Raji (cell line): Measurements from ENCODE around the gene SYNGR3.

ENCODE experiments used
- POLR2A ChIP-seq: IDR thresholded peaks from 2 replicates; pipeline ENCODE4 v1.6.1; 2011; ENCODE audit warnings: low read depth, low read length, control low read depth; ENCODE audit not compliant: insufficient read depth

Gene SYNGR3

DNA sequence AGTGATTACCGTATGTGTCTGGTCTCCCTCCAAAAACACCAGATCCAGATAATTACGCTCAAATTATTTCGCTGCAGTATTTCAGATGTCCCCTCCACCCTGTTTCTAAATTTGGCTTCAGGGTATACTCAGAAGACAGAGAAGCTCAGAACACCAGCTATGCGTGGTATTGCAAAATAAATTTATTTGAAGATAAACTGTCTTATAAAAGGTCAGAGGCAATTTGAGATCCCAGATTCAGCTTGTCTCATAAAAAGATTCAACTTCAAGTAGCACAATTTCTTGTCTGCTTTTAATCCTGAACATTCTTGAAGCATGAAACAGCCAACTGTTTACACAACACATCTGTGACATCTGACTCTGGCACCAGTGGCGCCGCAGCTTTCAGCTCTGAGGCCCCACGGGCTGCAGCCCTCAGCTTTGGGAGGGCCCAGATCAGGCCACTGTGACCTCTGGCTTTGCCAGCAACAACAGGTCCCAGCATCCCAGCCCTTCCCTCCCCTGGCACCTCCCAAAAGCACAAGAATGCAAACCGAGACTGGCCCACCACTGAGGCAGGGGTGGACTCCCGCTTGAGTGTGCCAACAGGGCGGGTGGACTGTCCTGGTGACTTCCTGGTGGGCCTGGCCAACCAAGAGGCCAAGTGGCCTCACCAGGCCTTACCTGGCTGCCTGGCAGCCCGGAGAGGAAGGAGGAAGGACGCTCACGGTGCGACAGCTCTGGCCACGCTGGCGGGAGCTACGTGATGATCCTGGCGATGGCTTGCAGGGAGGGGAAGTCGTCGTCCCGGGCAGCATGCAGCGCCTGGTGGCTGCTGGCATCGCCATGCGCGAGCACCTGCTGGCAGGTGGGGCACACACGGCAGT lies 8.0 kb downstream of the SYNGR3 start:
- no peak for TF ChIP-seq POLR2A

DNA sequence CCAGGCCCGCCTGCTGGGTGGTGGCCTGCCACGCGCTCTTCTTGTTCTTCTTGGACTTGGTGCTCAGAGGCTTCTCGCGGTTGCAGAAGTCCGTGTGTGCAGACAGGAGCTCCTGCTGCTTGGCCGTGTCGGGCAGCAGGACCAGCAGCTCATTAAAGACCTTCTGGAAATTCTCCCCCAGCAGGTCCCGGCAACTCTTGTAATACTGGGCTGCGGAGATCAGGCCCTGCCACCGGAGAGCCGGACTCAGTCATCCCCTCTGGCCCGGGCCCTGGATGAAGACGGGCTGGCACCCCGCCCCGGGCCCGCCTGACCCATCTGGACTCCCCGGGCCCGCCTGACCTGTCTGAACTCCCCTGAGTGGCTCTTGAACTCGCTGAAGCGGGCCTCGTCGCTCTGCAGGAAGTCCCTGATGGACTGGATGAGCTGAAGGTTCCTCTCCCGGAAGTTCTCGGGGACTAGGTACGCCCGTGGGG lies 8.6 kb downstream of the SYNGR3 start:
- no peak for TF ChIP-seq POLR2A

DNA sequence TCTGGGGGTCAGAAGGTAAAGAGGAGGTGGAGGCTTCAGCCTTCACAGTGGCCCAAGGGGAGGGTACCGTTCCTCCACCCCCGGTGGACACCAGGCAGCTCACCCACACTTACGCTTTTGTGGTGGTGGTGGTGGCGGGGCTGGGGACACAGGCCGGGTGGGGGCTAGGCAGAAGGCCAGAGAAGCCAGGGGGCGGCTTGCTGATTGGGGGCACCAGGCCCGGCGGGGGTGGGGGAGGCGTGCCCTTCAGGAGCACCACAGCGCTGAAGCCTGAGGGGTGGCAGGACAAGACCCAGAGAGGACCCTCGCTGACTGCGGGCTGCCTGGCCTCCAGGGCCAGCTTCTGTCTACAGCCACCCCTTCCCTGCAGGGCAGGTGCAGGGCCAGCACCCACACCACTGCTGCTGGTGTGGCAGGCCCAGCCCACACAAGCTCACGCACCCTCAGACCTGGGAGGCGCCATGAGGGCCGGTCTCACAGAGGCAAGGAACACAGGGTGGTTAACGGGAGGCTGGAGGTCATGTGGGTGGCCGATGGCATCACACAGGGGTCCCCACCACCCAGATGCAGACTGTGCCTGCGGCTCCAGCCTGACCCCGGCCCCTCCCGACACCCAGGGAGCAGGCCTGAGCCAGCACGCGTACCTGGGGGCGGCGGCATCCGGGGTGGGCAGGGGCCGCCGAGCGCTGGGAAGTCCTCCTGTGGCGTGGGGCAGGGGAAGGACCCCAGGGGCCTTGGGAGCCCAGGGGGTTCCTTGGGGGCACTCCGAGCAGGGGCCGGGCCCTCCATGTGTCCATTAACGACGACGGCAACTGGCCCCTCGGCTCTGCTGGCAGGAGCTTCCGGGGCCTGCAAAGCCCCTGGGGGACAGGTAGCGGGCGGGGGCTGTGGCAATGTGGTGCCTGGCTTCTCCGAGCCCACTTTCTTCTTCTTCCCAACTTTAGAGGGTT lies 9.4 kb downstream of the SYNGR3 start:
- no peak for TF ChIP-seq POLR2A

DNA sequence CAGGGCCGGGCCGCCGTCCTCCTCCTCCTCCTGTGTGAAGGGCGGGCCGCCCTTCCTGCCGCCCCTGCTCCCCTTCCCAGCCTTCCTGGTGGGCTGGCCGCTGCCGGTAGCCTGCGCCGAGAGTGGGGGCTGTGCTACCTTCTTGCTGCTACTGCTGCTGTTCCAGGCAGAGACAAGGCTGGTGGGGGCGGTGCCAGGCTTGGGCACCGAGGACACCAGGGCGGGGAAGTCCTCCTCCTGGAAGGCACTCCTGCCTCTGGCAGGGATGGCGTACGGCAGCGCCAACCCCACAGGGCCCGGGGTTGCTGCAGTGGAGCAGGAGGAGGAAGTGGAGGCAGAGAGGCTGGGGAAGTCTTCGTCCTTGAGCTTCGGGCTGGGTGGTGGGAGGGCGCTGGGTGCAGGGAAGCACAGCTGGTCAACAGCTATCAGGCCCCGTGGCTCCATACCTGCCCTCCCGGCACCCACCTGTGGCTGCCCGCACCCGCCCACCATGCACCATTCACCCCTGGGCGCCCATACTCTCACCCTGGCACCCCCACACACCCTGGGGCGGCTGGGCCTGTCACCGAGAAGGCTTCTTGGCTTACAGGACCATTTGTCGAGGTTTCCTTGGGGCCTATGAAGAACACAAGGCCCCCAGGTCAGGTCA lies 10.2 kb downstream of the SYNGR3 start:
- TF ChIP-seq POLR2A: no peak

DNA sequence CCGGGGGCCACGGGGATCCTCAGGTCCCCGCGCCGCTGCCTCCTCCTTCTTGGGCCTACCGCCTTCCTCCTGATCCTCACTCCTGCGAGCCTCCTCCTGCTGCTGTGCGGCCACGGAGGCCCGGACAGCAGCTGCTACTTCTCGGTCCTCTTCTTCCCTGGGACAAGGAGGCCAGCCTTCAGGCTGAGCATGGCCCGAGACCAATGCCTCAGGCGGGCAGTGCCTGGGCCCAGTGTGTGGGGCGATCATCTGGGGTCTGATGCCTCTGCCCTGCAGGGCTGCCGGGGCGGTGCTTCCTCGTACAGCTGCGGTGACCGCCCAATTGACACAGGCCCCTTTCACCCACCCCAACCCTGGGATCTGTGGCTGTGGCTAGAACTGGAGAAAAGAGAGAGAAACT lies 11.3 kb downstream of the SYNGR3 start:
- no peak for TF ChIP-seq POLR2A

DNA sequence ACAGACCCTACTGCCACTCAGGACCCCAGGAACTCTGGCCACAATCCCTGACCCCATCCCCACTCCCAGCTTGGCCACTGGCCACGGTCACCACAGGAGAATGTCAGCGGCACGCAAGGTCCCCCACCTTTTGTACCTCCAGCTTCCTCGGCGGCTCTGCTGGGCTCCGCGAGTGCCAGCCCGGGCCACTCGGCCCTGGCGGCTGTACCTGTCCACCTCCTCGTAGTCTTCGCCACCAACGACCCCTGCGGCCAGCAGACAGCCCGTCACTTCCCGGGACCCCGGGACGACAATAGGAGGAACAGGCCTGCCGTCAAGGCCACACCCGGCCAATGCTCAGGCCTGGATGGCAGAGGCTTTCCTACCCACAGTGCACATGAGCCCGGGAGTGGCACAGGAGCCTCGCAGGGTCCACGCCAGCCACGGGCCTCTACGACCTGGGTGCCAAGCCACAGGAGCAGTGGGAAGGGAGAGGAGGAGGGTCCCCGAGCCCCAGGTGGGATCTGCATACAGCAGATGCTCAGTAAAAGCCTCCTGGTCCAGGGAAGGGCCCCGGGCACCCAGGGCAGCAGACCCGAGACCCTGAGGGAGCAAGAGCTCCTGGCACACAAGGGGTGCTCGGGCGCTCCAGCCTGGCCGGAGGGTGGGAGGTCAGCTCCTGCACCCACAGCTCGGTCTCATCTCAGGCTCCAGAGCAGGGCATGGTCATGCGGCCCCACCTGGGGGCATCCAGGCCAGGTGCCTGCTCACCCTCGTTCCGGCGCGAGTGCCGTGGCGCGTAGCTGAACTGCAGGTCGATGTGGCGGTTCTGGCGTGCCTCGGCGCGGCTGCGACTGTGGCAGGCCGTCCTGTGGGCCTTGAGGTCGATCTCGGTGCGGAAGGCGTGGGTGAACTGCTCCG lies 11.9 kb downstream of the SYNGR3 start:
- TF ChIP-seq POLR2A: no peak

DNA sequence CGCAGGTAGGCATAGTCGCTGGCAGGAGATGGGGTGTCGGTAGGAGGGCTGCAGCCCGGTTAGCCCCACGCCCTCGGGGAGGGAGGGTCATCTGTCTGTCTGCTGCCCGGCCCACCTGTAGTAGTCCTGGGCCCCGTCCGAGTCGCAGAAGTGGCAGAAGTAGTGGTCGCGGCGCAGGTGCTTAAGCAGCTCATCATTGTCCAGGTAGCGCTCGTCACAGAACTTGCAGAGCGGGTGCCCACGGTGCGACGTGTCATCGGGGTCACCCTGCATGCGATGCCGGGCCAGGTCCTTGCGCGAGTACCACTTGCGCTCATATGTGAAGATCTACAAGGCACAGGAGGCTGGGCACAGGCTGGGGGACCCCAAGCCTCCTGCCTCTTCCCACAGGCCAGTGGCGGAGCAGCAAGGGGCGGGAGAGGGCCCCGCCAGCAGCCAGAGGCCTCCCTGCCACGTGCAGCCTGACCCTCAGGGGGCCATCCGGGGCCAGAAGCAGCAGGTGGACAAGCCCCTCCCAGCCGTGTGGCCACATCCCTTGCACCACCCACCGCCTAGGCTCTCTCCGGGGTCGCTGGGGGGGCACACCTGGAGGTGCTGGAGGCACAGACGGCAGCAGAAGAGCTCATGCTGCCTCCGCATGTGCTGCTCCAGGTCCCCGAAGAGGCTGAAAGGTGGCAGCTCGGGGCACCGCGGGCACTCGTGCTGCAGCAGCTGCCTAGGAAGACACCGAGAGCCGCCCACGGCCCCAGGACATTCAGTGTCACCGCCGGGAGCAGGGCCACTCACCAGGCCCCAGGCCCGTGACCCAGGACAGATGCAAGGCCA lies 12.8 kb downstream of the SYNGR3 start:
- TF ChIP-seq POLR2A: no peak

DNA sequence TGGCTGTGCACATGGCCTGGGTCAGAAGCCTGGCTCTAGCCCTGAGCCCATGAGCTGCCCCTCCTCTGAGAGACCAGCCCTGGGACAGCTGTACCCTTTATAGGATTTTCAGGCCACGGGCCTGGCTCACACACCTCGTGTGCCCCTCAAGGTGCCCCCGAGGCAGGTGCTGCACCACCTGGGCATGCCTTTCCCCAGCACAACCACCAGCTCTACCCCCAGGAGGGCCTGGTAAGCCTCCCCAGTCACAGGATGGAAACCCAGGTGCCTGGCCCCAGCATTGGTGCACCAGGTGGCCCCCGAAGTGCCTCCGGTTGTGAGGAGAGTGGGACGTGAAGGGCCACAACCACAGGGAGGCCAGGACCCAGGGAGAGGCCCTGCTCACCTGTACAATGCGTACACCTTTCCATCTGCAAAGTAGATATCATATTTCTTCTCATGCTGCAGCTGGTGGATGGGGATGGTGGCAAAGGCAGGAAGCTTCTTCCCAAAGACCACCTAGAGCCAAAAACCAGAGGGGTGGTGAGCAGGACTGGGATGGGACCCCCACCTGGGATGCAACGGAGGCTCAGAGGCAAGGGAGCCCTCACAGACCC lies 13.6 kb downstream of the SYNGR3 start:
- no peak for TF ChIP-seq POLR2A

DNA sequence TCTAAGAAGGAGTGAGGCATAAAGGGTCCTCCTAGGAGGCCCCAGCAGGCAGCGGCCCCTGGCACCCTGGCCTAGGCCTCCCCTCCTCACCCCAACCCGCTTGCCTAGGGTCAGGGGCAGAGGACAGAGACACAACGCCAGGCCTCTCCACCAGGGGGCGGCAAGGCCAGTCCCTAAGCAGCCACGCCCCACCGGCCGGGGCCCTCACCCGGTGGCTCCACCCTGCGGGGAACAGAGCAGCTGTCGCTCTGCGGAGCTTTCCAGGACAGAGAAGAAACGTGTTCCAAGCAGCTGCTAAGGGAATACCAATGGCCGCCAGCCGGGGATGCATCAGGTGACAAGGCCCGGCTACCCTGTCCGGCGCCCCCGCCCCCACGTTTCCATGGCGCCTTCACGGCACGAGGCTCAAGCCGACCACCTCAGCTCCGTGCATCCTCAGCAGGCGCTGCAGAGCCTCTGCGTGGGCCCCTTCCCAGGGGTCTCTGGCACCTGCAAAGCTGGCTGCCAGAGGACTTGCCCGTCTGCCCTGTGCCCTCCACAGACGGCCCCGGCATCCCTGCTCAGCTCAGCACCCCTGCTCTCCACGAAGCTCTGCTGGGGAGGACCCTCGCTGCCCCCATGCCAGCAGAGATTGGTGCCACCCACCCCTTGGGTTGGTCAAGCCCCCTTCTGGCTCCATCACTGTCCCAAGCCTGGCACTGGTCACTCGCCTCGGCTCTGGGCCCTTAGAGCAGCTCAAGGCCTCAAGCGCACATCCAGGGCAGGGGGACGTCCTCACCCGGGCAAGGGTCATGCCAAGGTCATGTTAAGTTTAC lies 14.3 kb downstream of the SYNGR3 start:
- 0 out of 2 replicates have a peak, but pooled peaks have one; percentile 19 for TF ChIP-seq POLR2A

DNA sequence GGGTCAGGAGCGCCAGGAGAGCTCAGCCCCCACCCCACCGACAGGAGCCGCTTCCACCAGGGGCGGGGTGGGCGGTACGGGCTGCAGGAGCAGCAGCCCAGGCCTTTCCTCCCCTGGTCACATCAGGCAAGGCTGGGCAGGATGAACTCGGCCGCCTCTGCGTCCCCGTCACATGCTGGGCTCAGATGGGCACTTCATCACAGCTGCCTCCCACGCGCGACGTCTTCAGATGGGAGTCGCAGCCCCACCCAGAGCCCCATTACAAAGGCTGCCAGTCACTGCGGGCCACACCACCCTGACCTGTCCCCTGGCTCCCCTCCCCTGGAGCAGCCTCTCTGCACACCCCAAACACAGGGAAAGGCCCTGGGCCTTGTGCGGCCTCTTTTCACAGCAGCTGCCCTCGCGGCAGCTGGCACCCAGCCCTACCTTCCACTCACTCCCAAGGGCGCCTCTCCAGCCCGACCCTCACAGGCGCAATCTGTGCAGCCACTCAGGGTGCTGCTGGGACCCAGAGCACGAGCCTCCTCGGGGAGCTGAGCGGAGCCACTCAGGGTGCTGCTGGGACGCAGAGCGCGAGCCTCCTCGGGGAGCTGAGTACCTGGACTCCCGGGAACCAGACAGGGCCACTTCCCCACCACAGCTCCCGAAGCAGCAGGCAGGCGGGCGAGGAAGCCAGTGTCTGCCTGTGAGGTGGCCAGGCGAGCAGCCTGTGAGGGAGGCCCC lies 15.2 kb downstream of the SYNGR3 start:
- TF ChIP-seq POLR2A: no peak

DNA sequence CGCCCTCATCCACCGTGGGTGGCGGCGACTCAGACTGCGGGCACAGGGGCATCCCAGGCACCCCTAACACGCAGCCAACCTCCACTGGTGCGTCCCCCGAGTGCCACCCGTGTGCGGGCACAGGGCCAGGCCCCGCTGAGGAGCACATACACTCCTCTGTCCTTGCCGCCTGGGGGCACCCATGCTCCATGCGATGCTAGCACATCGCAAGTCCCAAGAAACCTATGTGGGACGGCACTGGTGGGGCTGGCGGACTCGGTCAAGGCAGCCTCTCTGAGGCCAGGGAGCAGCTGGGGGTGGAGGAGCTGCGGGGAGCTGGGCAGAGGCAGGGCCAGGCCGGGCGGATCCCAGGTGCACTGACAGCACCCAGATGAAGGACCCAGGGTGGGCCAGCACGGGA lies 15.9 kb downstream of the SYNGR3 start:
- no peak for TF ChIP-seq POLR2A

DNA sequence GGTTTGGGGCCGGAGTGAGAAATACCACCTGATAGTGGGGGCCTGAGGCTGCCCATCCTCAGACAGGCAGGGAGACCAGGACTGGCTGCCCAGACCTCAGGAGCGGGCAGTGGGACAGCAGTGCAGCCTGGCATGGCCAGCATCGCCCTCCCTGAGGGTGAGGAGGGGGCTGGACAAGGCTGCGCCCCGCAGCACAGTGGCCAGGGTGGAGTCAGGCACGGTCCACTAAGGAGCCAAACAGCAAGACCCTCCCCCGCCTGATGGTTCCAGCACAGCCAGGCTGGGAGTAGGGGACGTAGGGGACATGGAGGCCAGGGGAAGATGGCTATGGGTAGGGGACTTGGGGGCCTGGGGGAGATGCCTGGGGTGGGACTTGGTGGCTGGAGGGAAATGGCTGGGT lies 16.5 kb downstream of the SYNGR3 start:
- TF ChIP-seq POLR2A: no peak
